Tibial nerve (tissue), 4 donors: ENCODE results near the gene EFNA5. TPM values are rescaled to one million over a fixed set of nuclear protein-coding genes. Genes with fewer than 3 reads are reported as not detected.
"Not testable (repeated sequence)": the region's sequence is repeated elsewhere in the genome, so short reads cannot be mapped to it uniquely, and the experiment has no call there.

ENCODE experiments used
- DNase-seq, 2 donors: peaks; one replicate each; pipeline ENCODE4 v3.0.0-alpha.2; 2019; ENCODE audit warnings: low spot score in 2 of 2
- H3K27ac ChIP-seq, 4 donors: fragments of 200-600 bp; sonication (generic) in 3 of 4; one replicate each; pipeline ENCODE4 v1.5.1; 2017 to 2019; ENCODE audit warnings: mild to moderate bottlenecking in 1 of 4
- H3K27me3 ChIP-seq, 2 donors: fragments of 200-600 bp; sonication (generic) in 1 of 2; one replicate each; pipeline versions ENCODE4 v1.5.1 to v1.6.0; 2017 to 2019
- H3K36me3 ChIP-seq, 3 donors: fragments of 200-600 bp; sonication (generic); one replicate each; pipeline ENCODE4 v1.5.1; 2018 to 2019
- H3K4me1 ChIP-seq, 4 donors: fragments of 200-600 bp; sonication (generic) in 3 of 4; one replicate each; pipeline ENCODE4 v1.5.1; 2017 to 2019
- H3K4me3 ChIP-seq, 4 donors: fragments of 200-600 bp; sonication (generic) in 3 of 4; one replicate each; pipeline ENCODE4 v1.5.1; 2017 to 2019; ENCODE audit warnings: mild to moderate bottlenecking in 1 of 4, moderate library complexity in 1 of 4
- H3K9me3 ChIP-seq, 4 donors: fragments of 200-600 bp; sonication (generic) in 3 of 4; one replicate each; pipeline ENCODE4 v1.5.1; 2017 to 2019
- EP300 ChIP-seq, 2 donors: sonication (generic); formaldehyde crosslinking; IDR thresholded peaks; one replicate each; pipeline ENCODE4 v1.6.1; 2017; ENCODE audit warnings: antibody characterized with exemption in 2 of 2, mild to moderate bottlenecking in 1 of 2
- POLR2A ChIP-seq, 2 donors: fragments of 450-650 bp; IDR thresholded peaks; one replicate each; pipeline ENCODE4 v1.6.1; 2017; ENCODE audit warnings: antibody characterized with exemption in 2 of 2, mild to moderate bottlenecking in 2 of 2, moderate library complexity in 2 of 2
- WGBS, 2 donors: methylation state at CpG; one replicate each; pipeline ENCODE4 v1.1.5; 2018; 5-methylcytosine and 5-hydroxymethylcytosine counted together
- total RNA-seq, 4 donors: library from RNA; depleted of rRNA; stranded (reverse); fragments of >200 nt; gene quantifications; one replicate each; pipeline ENCODE4 v1.1.0, GENCODE V29; 2016
- TF ChIP-seq, protein P1 (sequence below), 5 experiments: fragments of 200-600 bp in 3 of 5; fragments of 450-650 bp in 2 of 5; sonication (generic) in 3 of 5; IDR thresholded peaks; one replicate each; pipeline ENCODE4 v1.5.1; 2016 to 2019; ENCODE audit warnings: antibody characterized with exemption in 5 of 5, mild to moderate bottlenecking in 3 of 5, moderate library complexity in 2 of 5

Gene EFNA5
- total RNA-seq, 4 donors from 2014 or later = 6.3 to 10.2 (median 6.9) TPM

- no peak for TF ChIP-seq EP300 (IDR thresholded peaks at IDR 0.05)
- TF ChIP-seq, protein P1, sequence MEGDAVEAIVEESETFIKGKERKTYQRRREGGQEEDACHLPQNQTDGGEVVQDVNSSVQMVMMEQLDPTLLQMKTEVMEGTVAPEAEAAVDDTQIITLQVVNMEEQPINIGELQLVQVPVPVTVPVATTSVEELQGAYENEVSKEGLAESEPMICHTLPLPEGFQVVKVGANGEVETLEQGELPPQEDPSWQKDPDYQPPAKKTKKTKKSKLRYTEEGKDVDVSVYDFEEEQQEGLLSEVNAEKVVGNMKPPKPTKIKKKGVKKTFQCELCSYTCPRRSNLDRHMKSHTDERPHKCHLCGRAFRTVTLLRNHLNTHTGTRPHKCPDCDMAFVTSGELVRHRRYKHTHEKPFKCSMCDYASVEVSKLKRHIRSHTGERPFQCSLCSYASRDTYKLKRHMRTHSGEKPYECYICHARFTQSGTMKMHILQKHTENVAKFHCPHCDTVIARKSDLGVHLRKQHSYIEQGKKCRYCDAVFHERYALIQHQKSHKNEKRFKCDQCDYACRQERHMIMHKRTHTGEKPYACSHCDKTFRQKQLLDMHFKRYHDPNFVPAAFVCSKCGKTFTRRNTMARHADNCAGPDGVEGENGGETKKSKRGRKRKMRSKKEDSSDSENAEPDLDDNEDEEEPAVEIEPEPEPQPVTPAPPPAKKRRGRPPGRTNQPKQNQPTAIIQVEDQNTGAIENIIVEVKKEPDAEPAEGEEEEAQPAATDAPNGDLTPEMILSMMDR (IDR thresholded peaks at IDR 0.05) = no peak
- TF ChIP-seq POLR2A (IDR thresholded peaks at IDR 0.05) = no peak
- H3K27ac ChIP-seq = no peak overlapping the region
- no peaks in the 10 kb centered on the region for H3K4me1 ChIP-seq
- H3K9me3 ChIP-seq = no peaks in the 10 kb centered on the region
- no peak overlapping the region for H3K4me3 ChIP-seq
- no peaks in the 10 kb centered on the region for H3K36me3 ChIP-seq
- DNase-seq = no peak
- no peaks in the 10 kb centered on the region for H3K27me3 ChIP-seq
- WGBS, 2 donors = 93 to 96% methylated on average over 3 of the region's 3 CpGs
Observed at GRCh38 chr5:107457138-107457537, 213.6 kb downstream of the EFNA5 start.

DNA sequence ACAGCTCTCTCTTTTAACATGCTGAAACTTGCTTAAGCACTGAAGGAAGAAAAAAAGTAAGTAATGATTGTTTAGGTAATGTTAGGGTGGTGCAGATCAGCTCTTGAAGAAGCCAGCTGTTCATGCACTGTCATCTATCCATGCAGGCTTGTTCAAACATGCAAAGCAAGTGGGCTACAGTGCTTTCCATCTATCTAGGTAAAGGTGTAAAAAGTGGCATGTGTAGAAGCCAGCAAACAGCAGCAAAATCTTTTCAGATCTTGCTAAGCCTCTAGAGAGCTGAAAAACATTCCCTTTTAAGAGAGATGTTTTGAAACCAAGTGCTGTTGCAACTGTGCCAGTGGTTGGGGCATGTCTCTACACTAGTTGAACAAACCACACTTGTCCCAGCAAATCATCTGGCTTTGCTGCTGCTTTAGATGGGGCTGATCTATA lies 214.4 kb downstream of the EFNA5 start:
- TF ChIP-seq, protein P1 (IDR thresholded peaks at IDR 0.05) = no peak
- TF ChIP-seq EP300 (IDR thresholded peaks at IDR 0.05) = no peak
- no peak for TF ChIP-seq POLR2A (IDR thresholded peaks at IDR 0.05)
- H3K4me3 ChIP-seq = no peak overlapping the region
- no peak for DNase-seq
- no peak overlapping the region for H3K27ac ChIP-seq
- no peaks in the 10 kb centered on the region for H3K36me3 ChIP-seq
- no peaks in the 10 kb centered on the region for H3K4me1 ChIP-seq
- no peaks in the 10 kb centered on the region for H3K9me3 ChIP-seq
- H3K27me3 ChIP-seq = no peaks in the 10 kb centered on the region

DNA sequence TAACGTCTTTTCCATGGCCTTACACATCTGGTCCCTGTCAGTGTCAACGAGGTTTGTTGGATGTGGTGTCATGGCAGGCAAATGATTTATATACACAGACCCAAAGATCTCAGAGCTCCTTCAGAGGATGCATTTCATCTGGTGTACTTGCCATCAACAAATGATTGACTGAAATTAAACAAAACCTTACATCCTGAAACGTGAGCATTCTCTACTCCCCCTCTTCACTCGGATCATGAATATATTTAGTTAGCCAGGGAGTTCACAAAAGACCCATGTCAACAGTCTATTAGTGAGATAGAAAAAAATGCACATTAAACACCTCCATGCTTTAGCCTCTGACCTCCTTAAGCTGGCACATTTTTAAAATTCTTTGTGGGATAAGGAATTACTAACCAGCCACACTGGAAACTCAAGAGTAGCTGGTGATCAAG lies 215.6 kb downstream of the EFNA5 start:
- Histone ChIP-seq H3K4me1 (peaks cover 0 to 6% (median 0%) of the 10 kb centered on the region in 4 donors), H3K27ac (no peak overlapping the region), H3K36me3 (no peaks in the 10 kb centered on the region), H3K9me3 (no peaks in the 10 kb centered on the region), H3K27me3 (no peaks in the 10 kb centered on the region), H3K4me3 (no peak overlapping the region)
- DNase-seq = no peak
- 50 to 66% methylated on average over 4 of the region's 4 CpGs for WGBS, 2 donors
- TF ChIP-seq POLR2A (IDR thresholded peaks at IDR 0.05) (no peak), EP300 (IDR thresholded peaks at IDR 0.05) (no peak)
- TF ChIP-seq, protein P1 (IDR thresholded peaks at IDR 0.05) = no peak

DNA sequence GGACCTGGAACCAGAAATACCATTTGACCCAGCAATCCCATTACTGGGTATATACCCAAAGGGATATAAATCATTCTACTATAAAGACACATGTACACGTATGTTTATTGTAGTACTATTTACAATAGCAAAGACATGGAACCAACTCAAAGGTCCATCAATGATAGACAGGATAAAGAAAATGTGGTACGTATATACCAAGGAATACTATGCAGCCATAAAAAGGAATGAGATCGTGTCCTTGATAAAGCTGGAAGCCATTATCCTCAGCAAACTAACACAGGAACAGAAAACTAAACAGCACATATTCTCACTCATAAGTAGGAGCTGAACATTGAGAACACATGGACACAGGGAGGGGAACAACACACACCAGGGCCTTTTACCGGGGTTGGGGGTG lies 218.9 kb downstream of the EFNA5 start:
- H3K4me1 ChIP-seq, DNase-seq, H3K27ac ChIP-seq, H3K36me3 ChIP-seq, H3K27me3 ChIP-seq, H3K9me3 ChIP-seq, H3K4me3 ChIP-seq: not testable (repeated sequence)
- 97 to 98% methylated on average over 4 of the region's 4 CpGs for WGBS, 2 donors

GRCh38 chr5:107451028-107451427 lies 219.7 kb downstream of the EFNA5 start:
- WGBS, 2 donors = 64 to 66% methylated on average over 3 of the region's 3 CpGs
- Histone ChIP-seq H3K9me3 (no peaks in the 10 kb centered on the region), H3K27ac (no peak overlapping the region), H3K27me3 (no peaks in the 10 kb centered on the region), H3K4me1 (peaks cover 0 to 10% (median 0%) of the 10 kb centered on the region in 4 donors), H3K4me3 (no peak overlapping the region), H3K36me3 (no peaks in the 10 kb centered on the region)
- no peak for DNase-seq
- TF ChIP-seq POLR2A (IDR thresholded peaks at IDR 0.05) = no peak

DNA sequence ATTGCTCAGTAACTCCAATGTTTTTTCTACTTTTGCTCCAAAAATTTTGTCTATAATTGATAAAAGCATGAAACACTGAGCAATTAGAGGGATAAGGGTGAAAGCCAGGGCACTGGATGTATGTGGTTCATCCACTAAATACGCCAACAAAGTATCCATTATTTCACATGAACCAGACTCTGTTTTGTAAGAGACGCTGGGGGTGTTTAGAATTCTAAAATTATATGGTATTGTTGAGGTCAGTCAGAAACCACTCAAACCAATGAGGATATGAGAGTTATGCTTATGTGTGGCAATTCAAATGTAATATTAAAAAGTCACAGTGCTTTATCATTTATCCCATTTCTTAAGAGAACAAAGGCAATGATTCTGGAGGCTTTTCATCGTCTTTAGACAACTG lies 220.2 kb downstream of the EFNA5 start:
- H3K9me3 ChIP-seq = no peaks in the 10 kb centered on the region
- no peaks in the 10 kb centered on the region for H3K27me3 ChIP-seq
- TF ChIP-seq, protein P1 (IDR thresholded peaks at IDR 0.05) = no peak
- TF ChIP-seq POLR2A (IDR thresholded peaks at IDR 0.05) (no peak), EP300 (IDR thresholded peaks at IDR 0.05) (no peak)
- no peak overlapping the region for H3K4me3 ChIP-seq
- no peaks in the 10 kb centered on the region for H3K36me3 ChIP-seq
- 44 to 50% methylated on average over 3 of the region's 3 CpGs for WGBS, 2 donors
- H3K4me1 ChIP-seq = peaks cover 0 to 10% (median 0%) of the 10 kb centered on the region in 4 donors
- no peak for DNase-seq
- no peak overlapping the region for H3K27ac ChIP-seq
